Cerebellar cortex (tissue), 1 donor: ENCODE results near the gene ZNF555.
A peak's percentile ranks its signal among the peaks of the same experiment; 100 is the strongest.
"Not testable (repeated sequence)": the region's sequence is repeated elsewhere in the genome, so short reads cannot be mapped to it uniquely, and the experiment has no call there.

ENCODE experiments used
- DNase-seq: peaks from one replicate; pipeline ENCODE4 v3.0.0-alpha.2; 2015; ENCODE audit warnings: low spot score

The ZNF555 gene

DNA sequence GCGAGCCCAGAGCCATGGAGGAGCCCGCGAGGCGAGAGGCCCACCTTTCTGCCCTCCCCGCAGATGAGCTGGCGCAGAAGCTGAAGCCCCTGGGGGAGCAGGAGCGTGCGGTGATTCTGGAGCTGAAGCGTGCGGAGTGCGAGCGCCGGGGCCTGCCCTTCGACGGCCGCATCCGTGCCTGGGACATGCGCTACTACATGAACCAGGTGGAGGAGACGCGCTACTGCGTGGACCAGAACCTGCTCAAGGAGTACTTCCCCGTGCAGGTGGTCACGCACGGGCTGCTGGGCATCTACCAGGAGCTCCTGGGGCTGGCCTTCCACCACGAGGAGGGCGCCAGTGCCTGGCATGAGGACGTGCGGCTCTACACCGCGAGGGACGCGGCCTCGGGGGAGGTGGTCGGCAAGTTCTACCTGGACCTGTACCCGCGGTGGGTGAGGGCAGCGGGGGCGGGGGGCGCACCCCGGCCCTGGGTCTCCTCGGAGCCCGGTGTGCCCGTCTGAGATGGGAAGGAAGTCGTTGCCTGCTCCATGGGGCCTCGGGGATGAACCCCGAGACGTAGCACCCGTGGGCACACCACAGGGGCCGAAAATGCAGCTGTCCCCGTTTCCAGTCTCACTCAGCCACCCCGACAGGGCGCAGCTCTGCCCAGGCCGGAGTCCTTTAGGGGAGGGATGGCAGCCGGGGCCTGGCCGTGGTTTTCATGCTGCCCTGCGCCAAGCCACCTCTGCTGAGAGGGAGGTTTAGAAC lies 33.7 kb upstream of the ZNF555 start:
- DNase-seq = no peak

DNA sequence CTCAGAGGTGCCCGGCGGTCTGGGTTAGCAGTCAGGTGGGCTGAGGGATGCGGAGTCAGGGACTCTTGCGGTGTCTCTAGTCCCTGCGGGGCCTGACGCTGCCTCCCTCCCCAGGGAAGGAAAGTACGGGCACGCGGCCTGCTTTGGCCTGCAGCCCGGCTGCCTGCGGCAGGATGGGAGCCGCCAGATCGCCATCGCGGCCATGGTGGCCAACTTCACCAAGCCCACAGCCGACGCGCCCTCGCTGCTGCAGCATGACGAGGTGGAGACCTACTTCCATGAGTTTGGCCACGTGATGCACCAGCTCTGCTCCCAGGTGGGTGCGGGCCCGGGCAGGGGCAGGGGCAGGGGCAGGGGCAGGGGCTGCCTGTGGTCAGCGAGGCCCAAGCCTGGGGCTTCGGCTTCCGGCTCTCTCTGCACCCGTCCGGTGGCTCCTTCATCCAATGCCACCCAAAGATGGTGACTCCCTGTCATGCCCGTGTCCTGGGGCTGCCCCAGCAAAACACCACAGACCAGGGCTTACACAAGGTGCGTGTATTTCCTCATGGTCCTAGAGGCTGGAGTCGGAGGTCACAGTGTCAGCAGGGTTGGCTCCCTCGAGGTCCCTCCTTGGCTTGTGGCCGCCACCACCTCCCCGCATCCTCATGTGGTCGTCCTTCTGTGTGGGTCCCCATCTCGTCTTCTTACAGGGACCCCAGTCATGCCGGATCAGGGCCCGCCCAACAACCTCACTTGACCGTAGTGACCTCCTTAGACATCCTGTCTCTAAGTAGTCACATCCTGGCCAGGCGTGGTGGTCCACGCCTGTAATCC lies 32.9 kb upstream of the ZNF555 start:
- DNase-seq = no peak

DNA sequence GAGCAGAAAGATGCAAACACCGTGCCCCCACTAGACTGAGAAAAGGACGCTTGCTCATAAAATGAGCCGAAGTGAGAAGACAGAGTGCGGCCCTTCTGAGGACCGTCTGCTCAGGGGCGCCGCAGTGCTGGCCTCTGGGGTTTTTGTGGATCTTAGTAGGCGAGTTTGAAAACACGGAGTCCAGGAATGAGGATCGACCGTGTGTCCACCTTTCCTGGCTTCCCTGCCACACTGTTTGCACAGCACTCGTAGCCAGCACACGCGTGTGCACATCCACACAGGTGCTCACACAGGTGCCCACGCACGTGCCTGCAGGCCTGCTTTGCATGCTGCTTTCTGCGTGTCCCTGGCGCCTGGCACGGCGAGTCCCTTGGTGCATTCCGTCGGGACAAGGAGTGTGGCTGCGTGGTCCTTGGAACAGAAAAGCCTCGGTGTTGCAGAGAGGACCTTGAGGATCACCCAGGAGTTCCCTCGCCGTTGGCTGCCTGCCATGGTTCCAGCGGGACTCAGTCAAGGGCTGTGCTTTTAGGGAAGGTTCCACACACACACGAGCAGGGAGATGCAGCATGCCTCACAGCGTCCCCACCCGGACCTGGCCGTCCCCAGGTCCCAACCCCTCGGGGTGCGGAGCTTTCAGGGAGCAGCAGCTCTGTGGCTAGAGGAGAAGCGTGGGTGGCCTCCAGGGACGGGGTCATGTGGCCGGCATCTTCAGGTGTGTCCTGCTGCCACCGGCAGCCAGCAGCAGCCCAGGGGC lies 31.7 kb upstream of the ZNF555 start:
- no peak for DNase-seq

DNA sequence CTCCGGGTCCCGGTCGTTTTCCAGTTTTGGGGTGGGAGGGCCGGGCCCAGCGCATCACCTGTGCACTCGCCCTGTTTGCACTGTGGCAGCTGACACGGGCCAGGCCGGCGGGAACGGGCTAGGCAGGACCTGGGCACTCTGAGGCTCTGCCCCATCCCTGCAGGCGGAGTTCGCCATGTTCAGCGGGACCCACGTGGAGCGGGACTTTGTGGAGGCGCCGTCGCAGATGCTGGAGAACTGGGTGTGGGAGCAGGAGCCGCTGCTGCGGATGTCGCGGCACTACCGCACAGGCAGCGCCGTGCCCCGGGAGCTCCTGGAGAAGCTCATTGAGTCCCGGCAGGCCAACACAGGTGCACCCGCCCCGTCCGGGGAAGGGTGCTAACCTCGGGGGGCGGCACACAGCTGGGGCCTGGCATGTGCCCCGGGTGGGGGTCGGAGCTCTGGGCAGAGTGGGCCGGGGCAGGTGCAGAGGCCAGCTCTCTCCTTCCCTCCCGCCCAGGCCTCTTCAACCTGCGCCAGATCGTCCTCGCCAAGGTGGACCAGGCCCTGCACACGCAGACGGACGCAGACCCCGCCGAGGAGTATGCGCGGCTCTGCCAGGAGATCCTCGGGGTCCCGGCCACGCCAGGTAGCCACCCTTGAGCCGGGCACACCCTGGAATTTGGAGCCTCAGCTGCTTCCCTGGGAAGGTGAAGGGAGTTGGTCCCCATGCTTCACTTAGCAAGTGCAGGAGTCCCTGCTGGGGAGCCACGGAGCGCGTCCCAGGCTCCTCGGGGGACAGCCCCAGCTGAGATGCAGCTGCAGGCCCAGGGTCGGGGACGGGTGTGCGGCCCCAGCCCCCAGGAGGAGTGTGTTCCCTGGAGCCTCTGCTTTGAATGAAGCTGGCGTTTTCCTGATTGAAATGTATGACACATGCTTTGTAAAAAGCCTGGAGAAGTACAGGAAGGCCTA lies 30.9 kb upstream of the ZNF555 start:
- no peak for DNase-seq

DNA sequence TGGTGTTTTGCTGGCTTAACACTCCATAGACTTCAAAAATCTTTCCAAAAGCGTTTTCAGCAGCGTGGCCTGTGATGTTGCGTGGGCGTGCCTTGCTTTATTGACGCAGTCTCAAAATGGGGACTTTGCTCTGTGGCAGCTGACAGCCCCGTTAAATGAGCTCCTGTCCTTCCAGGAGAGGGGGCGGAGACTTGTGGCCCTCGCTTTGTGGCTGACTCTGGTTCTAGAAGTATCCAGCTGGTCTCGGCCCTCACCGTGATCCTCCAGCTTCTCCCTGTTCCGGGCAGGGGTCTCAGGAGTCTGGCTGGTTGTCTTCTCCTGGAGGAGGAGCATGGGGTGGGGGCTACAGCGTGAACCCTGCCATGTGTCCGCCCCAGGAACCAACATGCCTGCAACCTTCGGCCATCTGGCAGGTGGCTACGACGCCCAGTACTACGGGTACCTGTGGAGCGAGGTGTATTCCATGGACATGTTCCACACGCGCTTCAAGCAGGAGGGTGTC lies 30.0 kb upstream of the ZNF555 start:
- DNase-seq = no peak

DNA sequence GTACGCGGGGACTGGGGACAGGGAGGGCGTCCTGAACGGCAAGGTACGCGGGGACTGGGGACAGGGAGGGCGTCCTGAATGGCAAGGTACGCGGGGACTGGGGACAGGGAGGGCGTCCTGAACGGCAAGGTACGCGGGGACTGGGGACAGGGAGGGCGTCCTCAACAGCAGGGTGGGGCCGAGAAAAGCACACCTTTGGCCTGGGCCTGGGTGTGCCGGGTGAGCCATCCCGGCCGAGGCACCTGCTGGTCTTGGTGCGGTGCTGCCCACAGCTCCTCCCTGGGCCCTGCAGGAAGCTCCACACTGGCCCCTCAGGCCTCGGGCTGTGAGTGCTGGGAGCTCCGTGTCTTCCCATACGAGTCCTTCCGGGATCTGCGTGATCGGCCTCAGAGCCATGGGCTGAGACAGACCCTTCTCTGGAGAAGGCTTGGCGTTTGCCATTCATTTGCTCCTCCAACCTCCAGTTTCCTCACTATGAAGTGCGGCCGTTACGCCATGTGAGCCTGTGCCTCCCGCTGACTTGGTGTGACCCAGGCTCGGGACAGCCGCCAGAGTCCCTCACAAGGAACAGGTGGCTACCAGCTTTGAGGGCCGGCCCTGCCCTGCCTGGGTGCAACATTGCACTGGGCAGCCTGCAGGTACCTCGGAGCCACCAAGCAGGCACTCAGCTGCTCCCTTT lies 29.4 kb upstream of the ZNF555 start:
- peak; percentile 69 for DNase-seq

DNA sequence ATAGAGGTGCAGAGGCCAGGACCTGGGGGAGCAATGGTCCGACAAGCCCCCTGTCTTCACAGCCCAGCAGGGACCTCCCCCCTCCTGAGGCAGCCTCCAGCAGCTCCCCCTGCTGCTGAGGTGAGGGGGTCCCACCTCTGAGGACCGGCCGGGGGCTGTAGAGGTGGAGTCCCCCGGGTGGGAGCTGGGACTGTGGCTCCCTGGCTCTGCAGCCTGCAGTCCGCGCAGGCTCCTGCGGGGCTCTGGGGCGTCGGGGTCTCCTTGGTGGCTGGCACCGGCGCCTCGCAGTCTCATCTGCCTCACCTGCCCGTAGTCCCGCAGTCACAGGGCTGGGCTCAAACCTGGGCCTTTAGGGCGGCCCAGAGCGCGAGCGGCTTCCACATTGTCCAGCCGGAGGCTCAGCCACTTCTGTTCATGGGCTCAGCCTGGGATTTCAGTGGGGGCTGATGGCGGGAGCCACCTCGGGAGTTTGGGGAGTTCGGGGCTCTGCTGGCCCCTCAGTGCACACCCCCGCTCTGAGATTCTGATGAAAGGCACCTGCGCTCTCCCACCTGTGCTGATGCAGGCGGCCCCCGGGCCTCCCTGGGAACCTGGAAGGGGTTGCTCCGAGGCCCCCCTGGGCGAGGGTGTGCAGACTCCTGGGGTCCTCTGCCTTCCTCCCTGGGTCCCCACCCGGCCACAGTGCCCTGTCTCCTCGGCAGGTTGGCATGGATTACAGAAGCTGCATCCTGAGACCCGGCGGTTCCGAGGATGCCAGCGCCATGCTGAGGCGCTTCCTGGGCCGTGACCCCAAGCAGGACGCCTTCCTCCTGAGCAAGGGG lies 28.7 kb upstream of the ZNF555 start:
- DNase-seq = no peak

DNA sequence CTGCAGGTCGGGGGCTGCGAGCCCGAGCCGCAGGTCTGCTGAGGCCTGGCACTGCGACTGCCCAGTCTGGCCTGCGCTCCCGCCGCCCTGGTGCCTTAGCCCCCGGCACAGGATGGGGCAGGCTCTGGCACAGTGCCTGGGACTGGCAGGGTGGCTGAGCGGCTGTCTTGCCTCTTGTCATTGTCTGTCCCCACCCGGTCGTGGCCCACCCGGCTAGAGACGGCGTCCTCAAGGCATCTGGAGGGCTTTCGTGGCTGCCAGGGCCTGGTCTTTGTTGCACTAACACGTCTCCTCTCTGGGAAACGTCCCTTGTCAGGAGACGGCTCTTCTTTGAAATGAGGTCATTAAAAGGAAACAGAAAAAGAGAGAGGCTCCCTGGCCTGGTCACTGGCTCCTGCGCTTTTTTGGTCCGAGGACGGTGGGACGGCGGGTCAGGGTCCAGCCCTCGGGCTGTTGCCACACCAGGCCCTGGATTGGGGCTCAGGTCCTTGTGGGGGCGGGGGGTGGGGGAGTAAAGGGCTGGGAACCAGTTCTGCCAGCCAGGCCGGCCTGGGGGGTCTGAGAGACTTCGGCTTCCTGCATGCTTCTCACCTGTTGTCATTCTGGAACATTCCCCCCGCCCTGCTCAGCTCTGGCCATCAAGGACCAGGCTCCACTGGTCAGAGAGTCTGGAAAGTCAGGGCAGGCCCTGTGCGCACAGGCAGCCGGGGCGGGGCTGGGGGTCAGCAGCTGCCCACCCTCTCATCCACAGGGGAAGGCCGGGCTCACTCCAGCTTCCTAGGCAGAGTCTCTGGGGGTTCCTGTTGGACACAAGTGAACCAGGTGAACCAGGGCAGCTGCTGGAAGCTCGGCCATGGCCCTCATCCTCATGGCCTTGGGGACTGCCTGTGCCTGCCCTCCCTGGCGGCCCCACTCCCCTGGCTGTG lies 27.8 kb upstream of the ZNF555 start:
- peak; percentile 12 for DNase-seq

DNA sequence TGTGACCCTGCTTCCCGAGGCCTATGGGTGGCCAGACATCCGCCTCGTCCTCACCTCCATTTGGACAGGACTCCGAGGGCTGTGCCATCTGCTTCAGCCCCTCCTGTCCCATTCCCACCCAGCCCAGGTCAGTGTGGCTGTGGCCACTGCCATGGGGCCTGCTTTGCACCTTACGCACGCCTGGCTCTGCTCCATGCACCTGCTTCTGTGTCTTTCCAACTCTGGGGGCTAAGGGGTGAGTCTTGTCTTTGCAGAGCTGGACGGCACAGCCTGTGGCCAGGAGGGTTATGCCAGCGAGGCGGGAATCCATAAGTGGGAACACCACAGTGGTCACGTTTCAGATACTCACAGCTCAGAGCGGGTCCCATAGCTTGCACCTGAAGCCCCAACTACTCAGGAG lies 26.8 kb upstream of the ZNF555 start:
- no peak for DNase-seq

DNA sequence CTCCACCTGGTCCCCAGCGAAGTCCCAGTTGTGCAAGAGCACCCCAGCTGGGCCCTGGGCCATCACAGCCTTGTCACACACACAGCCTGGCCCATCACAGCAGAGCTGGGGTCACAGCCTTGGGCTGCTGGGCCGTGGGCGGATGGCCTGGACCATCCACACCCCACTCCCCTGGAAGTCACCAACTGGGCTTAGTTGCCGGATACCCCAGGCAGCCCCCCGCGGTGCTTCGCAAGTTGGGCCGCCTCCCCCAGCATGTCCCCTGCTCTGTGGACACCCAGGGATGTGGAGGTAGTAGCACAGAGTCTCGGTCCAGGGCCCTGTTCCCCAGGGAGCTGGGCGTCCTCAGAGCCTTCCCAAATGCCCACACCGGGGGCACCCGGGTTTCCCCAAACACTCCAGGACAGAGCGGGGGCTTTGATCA lies 26.1 kb upstream of the ZNF555 start:
- DNase-seq = no peak

DNA sequence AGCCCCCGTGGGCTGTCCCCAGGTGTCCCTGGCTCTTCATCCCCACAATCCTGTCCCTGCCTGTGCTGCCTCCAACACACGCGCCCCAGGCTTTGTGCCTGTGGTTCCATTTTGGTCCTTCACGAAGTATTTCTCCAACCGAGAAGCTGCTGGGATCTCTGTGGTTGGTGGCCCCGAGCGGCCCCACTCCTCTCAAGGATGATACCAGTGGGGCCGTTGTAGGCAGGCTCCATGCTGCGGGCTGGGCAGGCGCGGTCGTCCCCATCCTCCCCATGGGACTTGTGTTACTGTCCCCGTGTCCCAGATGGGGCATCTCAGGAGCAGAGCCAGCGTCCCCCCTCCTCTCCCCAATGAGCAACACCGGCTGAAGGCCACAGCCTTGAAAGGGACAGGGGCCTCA lies 25.4 kb upstream of the ZNF555 start:
- no peak for DNase-seq

DNA sequence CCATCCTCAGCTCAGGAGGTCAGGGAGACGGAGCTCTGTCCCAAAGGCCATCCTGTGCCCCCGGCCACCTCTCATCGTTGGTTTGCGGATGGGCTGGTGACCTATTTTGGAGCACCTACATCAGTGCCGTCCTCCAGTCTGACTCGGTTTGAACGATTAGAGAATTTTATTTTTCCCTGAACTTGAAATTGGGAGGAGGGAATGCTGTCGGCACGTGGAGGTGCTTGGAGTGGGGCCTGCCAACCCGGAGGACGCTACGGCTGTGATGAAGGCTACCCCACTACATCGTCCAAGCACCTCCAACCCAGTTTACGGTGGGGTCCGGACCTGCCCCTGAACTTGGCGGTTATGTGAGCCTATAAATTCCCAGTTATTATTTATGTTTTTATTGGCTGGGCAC lies 24.6 kb upstream of the ZNF555 start:
- no peak for DNase-seq

DNA sequence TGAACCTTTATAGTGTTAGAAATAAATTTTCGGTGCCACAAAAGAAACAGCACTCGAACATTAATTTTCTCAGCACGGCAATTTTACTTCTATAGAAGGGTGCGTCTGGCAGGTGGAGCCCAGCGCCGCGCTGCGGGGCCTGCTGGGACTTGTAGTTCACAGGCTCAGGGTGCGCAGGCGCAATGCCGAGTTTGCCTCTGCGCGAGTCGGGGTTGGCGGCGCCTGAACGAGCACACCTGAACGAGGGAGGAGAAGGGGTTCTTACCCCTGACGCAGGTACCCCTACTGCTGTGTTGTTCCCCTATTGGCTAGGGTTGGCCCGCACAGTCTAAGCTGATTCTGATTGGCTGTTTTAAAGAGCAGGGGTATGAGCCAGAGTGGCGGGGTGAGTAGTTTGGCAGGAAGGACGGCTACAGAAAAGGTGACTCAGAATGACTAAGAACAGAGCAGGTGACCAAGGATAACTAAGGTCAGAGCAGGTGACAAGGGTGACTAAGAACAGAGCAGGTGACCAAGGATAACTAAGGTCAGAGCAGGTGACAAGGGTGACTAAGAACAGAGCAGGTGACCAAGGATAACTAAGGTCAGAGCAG lies 23.9 kb upstream of the ZNF555 start:
- not testable (repeated sequence) for DNase-seq

DNA sequence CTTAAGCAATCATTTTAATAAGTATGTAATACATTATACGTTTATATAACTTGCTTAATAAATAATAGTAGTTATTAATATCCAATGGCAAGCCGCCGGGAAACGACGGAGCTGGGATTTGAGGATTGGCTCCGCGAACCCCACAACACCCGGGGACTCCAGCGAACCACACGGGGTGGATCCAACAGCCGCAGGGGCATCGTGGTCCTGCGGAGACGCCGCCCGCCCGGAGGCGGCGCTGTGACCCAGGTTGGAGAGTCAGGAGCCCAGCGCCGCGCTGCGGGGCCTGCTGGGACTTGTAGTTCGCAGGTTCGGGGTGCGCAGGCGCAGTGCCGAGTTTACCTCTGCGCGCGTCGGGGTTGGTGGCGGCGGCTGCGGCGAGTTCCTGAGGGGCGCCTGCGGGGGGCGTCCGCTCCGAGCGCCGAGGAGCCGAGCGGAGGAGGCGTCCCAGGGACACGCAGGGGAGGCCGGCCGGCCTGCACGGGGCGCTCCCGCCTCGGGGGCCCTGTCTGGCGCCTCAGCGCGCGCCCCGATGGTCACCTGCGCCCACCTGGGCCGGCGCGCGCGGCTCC lies 21.6 kb upstream of the ZNF555 start, which contains the start of gene ZNF554:
ZNF554 (plus strand) TSS at position 329 of the 572 bp plus-strand sequence; CDS start at position 533, 204 bp downstream.
- DNase-seq = peak; percentile 94

DNA sequence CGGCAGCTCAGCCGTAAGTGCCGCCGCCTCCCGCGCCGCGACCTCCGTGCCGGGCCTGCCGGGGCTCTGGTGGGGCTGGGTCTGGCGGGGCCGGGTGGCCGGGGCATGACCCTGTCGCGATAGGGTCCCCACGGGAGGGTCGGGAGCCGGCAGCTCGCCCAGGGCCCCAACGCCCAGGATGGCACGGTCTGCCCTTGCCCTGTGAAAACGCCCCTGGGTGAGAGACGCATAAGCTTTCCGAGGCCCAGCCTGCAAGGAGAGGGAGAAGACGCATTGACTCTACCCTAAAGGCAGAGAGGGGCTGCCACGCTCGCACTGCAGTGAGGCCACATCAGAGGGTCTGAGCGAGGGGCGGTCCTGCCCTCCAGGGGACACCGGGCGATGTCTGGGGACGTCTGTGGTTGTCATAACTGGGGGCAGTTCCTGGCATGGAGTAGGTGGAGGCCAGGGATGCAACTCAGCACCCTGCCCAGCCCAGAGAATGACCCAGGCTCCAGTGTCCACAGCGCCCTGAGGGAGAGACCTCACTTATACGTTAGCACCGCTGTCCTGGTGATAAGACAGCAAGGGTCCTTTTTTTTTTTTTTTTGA lies 21.1 kb upstream of the ZNF555 start:
- no peak for DNase-seq

DNA sequence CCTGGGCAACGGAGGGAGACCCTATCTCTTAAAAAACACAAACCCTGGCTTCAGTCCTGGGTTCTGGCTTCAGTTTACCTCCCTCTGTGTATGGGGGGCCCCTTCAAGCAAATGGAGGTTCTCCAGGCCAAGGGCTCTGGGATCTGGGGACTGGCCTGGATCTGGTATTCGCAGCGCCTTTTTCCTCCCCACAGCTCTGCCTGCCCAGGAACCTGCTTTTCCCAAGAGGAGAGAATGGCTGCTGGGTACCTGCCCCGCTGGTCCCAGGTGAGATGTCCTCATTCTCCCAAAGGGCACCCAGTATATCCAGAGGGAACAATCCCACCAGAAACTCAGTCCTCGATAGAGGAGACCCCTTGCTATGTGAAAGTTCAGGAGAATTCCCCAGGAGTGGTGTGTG lies 18.4 kb upstream of the ZNF555 start:
- DNase-seq = no peak

DNA sequence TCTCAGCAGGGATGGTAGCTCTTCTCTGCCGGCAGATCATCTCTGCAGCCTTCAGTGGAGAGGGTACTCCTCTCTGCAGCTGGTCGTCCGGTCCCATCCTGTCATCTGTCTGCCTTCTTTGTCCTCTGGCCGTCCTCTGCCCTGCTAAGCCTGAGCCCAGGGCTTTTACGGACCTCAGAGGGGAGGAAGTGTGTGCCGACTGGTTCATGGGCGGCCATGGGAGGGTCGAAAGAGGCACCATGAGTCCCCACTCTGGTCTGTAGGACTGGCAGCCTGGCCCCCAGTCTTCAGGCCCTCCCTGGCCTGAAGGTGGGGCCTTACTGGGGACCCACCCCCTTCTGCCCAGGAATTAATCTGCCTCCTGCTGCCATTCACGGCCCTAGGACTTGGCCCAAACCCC lies 17.6 kb upstream of the ZNF555 start:
- no peak for DNase-seq
